Measurements from ENCODE around the gene DOCK10.
A peak's percentile ranks its signal among the peaks of the same experiment; 100 is the strongest.

The DOCK10 gene

DNA sequence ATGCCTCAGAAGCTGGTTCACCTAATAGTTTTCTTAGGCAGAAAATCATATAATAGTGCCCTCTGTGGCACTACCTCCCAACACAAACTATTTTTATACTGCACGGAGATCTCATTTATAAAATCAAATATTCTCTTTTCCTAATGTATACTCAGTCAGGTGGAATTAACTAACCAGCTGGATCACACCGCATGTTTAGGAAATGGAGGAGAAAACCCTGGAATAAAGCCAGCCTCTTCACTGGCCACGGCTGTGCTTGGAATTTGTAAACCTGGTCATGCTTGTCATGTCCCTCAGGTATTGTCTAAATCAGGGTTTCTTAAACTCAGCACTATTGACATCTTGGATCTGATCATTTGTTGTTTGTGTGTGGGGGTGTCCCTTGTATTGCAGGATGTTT lies 85.6 kb downstream of the DOCK10 start:
- TF ChIP-seq, protein P1, sequence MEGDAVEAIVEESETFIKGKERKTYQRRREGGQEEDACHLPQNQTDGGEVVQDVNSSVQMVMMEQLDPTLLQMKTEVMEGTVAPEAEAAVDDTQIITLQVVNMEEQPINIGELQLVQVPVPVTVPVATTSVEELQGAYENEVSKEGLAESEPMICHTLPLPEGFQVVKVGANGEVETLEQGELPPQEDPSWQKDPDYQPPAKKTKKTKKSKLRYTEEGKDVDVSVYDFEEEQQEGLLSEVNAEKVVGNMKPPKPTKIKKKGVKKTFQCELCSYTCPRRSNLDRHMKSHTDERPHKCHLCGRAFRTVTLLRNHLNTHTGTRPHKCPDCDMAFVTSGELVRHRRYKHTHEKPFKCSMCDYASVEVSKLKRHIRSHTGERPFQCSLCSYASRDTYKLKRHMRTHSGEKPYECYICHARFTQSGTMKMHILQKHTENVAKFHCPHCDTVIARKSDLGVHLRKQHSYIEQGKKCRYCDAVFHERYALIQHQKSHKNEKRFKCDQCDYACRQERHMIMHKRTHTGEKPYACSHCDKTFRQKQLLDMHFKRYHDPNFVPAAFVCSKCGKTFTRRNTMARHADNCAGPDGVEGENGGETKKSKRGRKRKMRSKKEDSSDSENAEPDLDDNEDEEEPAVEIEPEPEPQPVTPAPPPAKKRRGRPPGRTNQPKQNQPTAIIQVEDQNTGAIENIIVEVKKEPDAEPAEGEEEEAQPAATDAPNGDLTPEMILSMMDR (IDR thresholded peaks at IDR 0.05; ENCODE audit: insufficient read depth, low read depth, low read length, missing control alignments): no peak
- DNase-seq (ENCODE audit: low read depth): no peak
- no peak overlapping the region for H3K4me3 ChIP-seq (ENCODE audit: low read depth, low read length)

DNA sequence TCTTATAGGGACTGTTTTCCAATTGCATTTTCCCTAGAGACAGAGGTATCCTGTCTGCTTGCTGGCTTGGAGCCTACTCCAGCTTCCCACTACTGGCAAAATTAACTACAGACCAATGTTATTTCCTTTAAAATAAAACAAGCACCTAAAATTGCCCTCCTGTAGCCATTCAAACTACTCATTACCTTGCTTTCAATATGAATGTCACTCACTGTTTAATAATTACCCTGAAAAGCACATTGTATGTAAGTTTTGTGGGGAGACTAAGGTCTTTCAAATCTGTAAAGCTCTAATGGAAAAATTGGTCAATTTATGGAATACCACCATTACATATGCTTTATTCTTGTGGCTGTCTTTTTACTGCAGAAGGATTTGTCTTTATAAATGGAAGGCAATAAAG lies 87.3 kb downstream of the DOCK10 start:
- TF ChIP-seq, protein P1 (IDR thresholded peaks at IDR 0.05; ENCODE audit: insufficient read depth, low read depth, low read length, missing control alignments): no peak
- H3K4me3 ChIP-seq (ENCODE audit: low read depth, low read length): no peak overlapping the region
- DNase-seq (ENCODE audit: low read depth): no peak

- no peak overlapping the region for H3K4me3 ChIP-seq (ENCODE audit: low read depth, low read length)
- peak; percentile 80 for DNase-seq (ENCODE audit: low read depth)
- TF ChIP-seq, protein P1 (IDR thresholded peaks at IDR 0.05; ENCODE audit: insufficient read depth, low read depth, low read length, missing control alignments): no peak
These were observed 89.2 kb downstream of the DOCK10 start for GRCh38 chr2:224952936-224953657.

DNA sequence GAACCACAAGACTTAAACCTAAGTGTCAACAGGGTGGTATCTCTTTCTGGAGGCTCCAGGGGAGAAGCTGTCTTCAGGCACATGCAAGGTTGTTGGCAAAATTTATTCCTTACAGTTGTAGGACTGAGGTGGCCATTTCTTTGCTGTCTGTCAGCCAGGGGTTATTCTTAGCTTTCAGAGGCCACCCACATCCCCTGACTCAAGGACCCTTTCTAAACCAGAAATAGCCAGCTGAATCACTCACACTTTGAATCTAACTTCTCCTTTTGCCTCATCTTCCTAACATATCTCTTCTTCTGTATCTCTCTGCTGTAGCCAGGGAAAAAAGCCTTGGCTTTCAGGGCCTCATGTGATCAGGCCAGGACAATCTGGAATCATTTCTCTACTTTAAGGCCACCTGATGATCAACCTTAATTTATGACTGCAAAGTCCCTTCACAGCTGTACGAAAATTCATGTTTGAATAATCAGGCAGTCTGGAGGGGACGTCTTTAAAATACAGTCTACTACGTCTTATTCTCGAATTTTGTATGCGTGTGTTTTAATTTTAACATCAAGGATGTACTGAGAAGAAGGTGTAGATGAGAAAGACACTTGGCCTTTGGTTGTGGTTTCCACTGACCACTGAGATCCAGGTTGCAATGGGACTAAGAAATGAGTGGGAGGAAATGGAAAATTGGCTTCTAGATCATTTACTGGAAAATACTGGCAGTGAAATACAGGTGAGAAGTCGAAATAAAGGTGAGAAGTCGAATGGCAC lies 90.4 kb downstream of the DOCK10 start:
- DNase-seq (ENCODE audit: low read depth): peak; percentile 35
- no peak overlapping the region for H3K4me3 ChIP-seq (ENCODE audit: low read depth, low read length)

GRCh38 chr2:224948859-224949258 lies 93.4 kb downstream of the DOCK10 start:
- TF ChIP-seq, protein P1 (IDR thresholded peaks at IDR 0.05; ENCODE audit: insufficient read depth, low read depth, low read length, missing control alignments): no peak
- DNase-seq (ENCODE audit: low read depth): no peak
- H3K4me3 ChIP-seq (ENCODE audit: low read depth, low read length): no peak overlapping the region

More for the DNA sequence above, 90.4 kb downstream of the DOCK10 start:
- TF ChIP-seq, protein P1 (IDR thresholded peaks at IDR 0.05; ENCODE audit: insufficient read depth, low read depth, low read length, missing control alignments): no peak

DNA sequence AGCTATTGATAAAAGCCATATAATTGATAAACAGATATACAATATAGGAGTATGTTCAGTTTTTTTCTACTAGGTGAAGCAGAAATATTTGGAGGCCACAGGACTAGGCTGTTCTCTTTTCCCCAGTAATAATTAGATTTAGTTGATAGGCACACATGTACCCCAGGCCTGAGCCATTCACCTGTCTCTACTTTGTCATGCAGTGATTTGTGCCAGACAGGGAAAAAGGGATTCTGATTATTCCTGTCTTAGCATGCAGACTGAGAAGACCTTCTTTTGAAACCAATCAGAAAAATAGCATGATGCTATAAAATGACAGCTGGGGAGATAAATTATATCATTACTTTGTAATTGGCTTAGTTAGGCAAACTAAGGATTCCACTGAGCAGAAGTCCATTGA lies 94.3 kb downstream of the DOCK10 start:
- H3K4me3 ChIP-seq (ENCODE audit: low read depth, low read length): no peak overlapping the region
- no peak for DNase-seq (ENCODE audit: low read depth)
- TF ChIP-seq, protein P1 (IDR thresholded peaks at IDR 0.05; ENCODE audit: insufficient read depth, low read depth, low read length, missing control alignments): no peak
